SU-DHL-6 (cell line): Measurements from ENCODE around the gene LRRC55.

Experiments
- CTCF ChIP-seq: fragments of 200-600 bp; sonication (generic); IDR thresholded peaks from one replicate; pipeline ENCODE4 v1.5.1; 2017; ENCODE audit warnings: antibody characterized with exemption, mild to moderate bottlenecking, low read length, moderate library complexity; ENCODE audit not compliant: insufficient read depth, poor library complexity, severe bottlenecking
- EZH2phosphoT487 ChIP-seq: fragments of 200-600 bp; sonication (generic), shearing (Covaris generic); conservative IDR thresholded peaks from 2 replicates; pipeline ENCODE4 v1.6.1; 2018; ENCODE audit warnings: mild to moderate bottlenecking, antibody characterized with exemption, low read length, moderate library complexity, mixed read lengths

DNA sequence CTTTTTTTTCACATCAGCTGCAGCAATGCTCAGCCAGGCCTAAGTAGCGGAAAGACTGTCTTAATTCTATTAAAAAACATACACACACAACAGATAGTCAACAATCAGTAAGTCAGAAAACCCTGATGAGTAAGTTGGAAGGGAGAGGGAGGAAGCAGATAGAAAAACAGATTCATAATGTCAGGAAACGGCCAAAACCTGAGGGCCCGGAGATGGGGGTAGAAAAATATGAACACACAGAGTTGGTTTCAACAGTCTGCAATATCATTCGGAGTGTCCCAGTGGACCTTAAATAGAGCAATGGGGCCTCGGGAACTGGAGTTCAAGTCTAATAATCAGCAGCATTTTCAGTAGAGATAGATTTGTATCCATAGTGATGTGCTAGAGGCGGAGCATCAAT lies 14.8 kb downstream of the LRRC55 start:
- TF ChIP-seq EZH2phosphoT487, result no peak
- no peak for TF ChIP-seq CTCF
